MCF 10A (cell line): Measurements from ENCODE around the gene LRMDA. TPM values are rescaled to one million over a fixed set of nuclear protein-coding genes. Genes with fewer than 3 reads are reported as not detected.

ENCODE experiments used
- BruUV-seq: library from RNA; stranded (reverse); fragments of 400-500 nt; replicated peaks from 2 replicates; lab custom pipeline; 2021; lab: Mats Ljungman, UMichigan
- CTCF ChIA-PET: fragments of 300-600 bp; sonication (Branson Sonifier 250); formaldehyde crosslinking; extraction: SDS; loops from one replicate; lab custom pipeline; 2021; ENCODE audit warnings: antibody characterized with exemption, inconsistent platforms; lab: Yijun Ruan, JAX
- POLR2A ChIA-PET: fragments of 300-600, 350-650 bp; sonication (Branson Sonifier 250); formaldehyde crosslinking; extraction: SDS; loops from one replicate; lab custom pipeline; 2020; ENCODE audit warnings: antibody characterized with exemption, inconsistent platforms; lab: Yijun Ruan, JAX
- DNase-seq: peaks from one replicate; pipeline ENCODE4 v3.0.0-alpha.2; 2018; ENCODE audit not compliant: unreplicated experiment
- H3K27ac Mint-ChIP-seq: one replicate; pipeline ENCODE4 v1.8.0; 2022; ENCODE audit warnings: mild to moderate bottlenecking, low read depth, mixed read lengths; ENCODE audit not compliant: unreplicated experiment
- H3K27me3 Mint-ChIP-seq: one replicate; pipeline ENCODE4 v1.8.0; 2022; ENCODE audit warnings: mixed read lengths; ENCODE audit not compliant: insufficient read depth, unreplicated experiment
- H3K36me3 Mint-ChIP-seq: one replicate; pipeline ENCODE4 v1.8.0; 2022; ENCODE audit warnings: mild to moderate bottlenecking, moderate library complexity, mixed read lengths; ENCODE audit not compliant: insufficient read depth, unreplicated experiment
- H3K4me1 Mint-ChIP-seq: one replicate; pipeline ENCODE4 v1.8.0; 2022; ENCODE audit warnings: mixed read lengths; ENCODE audit not compliant: insufficient read depth, unreplicated experiment
- H3K4me3 Mint-ChIP-seq: one replicate; pipeline ENCODE4 v1.8.0; 2022; ENCODE audit warnings: mild to moderate bottlenecking, moderate library complexity, mixed read lengths; ENCODE audit not compliant: unreplicated experiment
- H3K9me3 Mint-ChIP-seq: one replicate; pipeline ENCODE4 v1.8.0; 2022; ENCODE audit warnings: mixed read lengths; ENCODE audit not compliant: unreplicated experiment
- CTCF ChIP-seq: fragments of 200-600 bp; IDR thresholded peaks from one replicate; pipeline ENCODE4 v1.8.0; 2022; ENCODE audit warnings: antibody characterized with exemption, mild to moderate bottlenecking; ENCODE audit not compliant: unreplicated experiment
- intact Hi-C: fragments of 100-400 bp; cut with micrococcal nuclease; formaldehyde crosslinking; loops from 2 replicates; pipeline ENCODE4 v1.14.1; 2022
- total RNA-seq: library from RNA; stranded (reverse); gene quantifications from 2 replicates; pipeline ENCODE4 v1.2.3, GENCODE V29; 2022

LRMDA gene
- total RNA-seq, 1 experiment from 2014 or later = not detected

- intact Hi-C loops = no loop called here
- H3K4me3 Mint-ChIP-seq = no peak overlapping the region
- BruUV-seq = no TSS peak
- H3K27ac Mint-ChIP-seq = no peak overlapping the region
- ChIA-PET CTCF (interaction anchor here (0.6 to 1.2 kb wide), 3 partner anchors 196 to 464 kb away, joined by 3 read pairs; no protein-coding TSS in a partner anchor), POLR2A (interaction anchor here (0.7 kb wide), 1 partner anchor 377 kb away, joined by 4 read pairs; no protein-coding TSS in a partner anchor)
- H3K36me3 Mint-ChIP-seq = no peaks in the 10 kb centered on the region
- no peaks in the 10 kb centered on the region for H3K27me3 Mint-ChIP-seq
- no peak for TF ChIP-seq CTCF
- no peaks in the 10 kb centered on the region for H3K4me1 Mint-ChIP-seq
- no peak for DNase-seq
- H3K9me3 Mint-ChIP-seq = no peaks in the 10 kb centered on the region
These were observed 240.8 kb downstream of the LRMDA start for GRCh38 chr10:75672111-75672671.

- H3K4me3 Mint-ChIP-seq = no peak overlapping the region
- no peak for TF ChIP-seq CTCF
- H3K36me3 Mint-ChIP-seq = no peaks in the 10 kb centered on the region
- no peak for DNase-seq
- ChIA-PET POLR2A (no interaction called here), CTCF (interaction anchor here (1.2 kb wide), 1 partner anchor 204 kb away, joined by 3 read pairs; no protein-coding TSS in a partner anchor)
- no peaks in the 10 kb centered on the region for H3K27me3 Mint-ChIP-seq
- H3K9me3 Mint-ChIP-seq = no peaks in the 10 kb centered on the region
- H3K4me1 Mint-ChIP-seq = no peaks in the 10 kb centered on the region
- BruUV-seq = no TSS peak
- H3K27ac Mint-ChIP-seq = no peak overlapping the region
- intact Hi-C loops = no loop called here
These were observed 241.4 kb downstream of the LRMDA start for GRCh38 chr10:75672842-75673241.

GRCh38 chr10:75677541-75677940 lies 246.1 kb downstream of the LRMDA start:
- no peaks in the 10 kb centered on the region for H3K9me3 Mint-ChIP-seq
- DNase-seq = no peak
- H3K36me3 Mint-ChIP-seq = no peaks in the 10 kb centered on the region
- no peaks in the 10 kb centered on the region for H3K4me1 Mint-ChIP-seq
- no TSS peak for BruUV-seq
- POLR2A ChIA-PET = no interaction called here
- CTCF ChIA-PET = no interaction called here
- H3K27ac Mint-ChIP-seq = no peak overlapping the region
- intact Hi-C loops = no loop called here
- H3K27me3 Mint-ChIP-seq = no peaks in the 10 kb centered on the region
- TF ChIP-seq CTCF = no peak
- no peak overlapping the region for H3K4me3 Mint-ChIP-seq

- no peaks in the 10 kb centered on the region for H3K36me3 Mint-ChIP-seq
- no peak overlapping the region for H3K4me3 Mint-ChIP-seq
- H3K27me3 Mint-ChIP-seq = no peaks in the 10 kb centered on the region
- POLR2A ChIA-PET = no interaction called here
- DNase-seq = no peak
- no peaks in the 10 kb centered on the region for H3K4me1 Mint-ChIP-seq
- intact Hi-C loops = no loop called here
- BruUV-seq = no TSS peak
- no peak for TF ChIP-seq CTCF
- H3K9me3 Mint-ChIP-seq = no peaks in the 10 kb centered on the region
- H3K27ac Mint-ChIP-seq = no peak overlapping the region
- CTCF ChIA-PET = interaction anchor here (1.3 kb wide), 1 partner anchor 9 kb away, joined by 4 read pairs; no protein-coding TSS in a partner anchor
These were observed 247.1 kb downstream of the LRMDA start for GRCh38 chr10:75678527-75678926.
